T-helper 2 cell (primary cell): ENCODE results near the gene NTM.

Experiments used
- DNase-seq, 5 experiments: peaks; one replicate each; pipeline versions ENCODE4 v3.0.0 to v3.0.0-alpha.2; 2012 to 2022

Gene NTM

GRCh38 chr11:131942878-131943277 lies 572.5 kb downstream of the NTM start:
- DNase-seq: no peak

DNA sequence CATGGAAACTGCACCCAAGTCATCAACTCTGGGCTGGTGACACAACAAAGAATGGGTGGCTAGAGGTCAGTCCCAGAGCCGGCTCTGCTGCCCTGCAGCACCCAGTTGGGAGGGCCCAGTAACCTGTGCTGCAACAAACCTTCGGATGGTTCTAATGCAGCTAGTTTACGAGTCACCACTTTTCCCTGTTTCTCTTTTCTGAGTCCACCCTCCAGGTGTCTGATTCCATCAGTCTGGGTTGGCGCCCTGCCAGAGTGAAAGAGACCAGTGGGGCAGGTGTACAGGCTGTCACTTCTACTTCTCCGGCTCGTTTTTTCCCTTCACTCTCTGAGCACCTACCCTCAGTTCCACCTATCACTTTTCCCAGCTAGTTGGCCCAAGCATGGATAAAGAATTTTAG lies 572.9 kb downstream of the NTM start:
- no peak for DNase-seq

GRCh38 chr11:131944736-131945135 lies 574.3 kb downstream of the NTM start:
- no peak for DNase-seq

DNA sequence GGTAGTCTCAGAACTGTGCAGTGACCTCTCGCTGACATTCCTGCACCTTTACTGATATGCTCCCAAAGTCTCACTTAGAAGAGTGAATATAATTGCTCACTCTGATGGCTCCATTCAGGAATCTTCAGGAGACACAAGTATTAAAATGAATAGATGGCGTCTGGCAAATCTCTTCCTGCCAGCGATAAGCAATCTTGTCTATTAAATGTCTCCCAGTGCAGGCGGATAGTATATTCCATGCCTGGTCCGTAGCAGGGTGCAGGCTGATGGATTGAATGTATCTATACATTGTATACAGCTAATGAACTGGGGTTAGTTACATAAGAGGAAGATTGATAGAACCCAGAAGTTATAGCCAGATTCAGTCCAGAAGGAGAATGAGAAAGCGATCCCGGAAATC lies 575.3 kb downstream of the NTM start:
- no peak for DNase-seq

DNA sequence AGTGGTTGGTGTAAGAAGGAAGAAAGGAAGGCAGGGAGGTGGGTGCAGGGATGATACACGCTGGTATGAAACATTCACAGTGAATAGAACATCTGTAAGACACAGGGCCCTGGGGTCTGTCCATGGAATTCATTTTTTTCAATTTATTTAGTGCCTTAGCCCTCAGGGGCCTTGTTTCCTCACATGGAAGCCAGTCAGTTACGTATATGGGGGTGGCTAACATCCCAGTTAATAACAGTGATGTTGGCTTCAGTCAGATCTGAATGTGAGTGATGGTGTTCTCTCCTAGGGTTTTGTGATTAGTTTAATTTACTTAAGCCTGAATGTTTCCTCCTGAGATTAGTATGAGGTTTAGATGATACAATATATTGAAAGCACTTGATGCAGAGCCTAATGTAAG lies 577.1 kb downstream of the NTM start:
- DNase-seq: no peak

DNA sequence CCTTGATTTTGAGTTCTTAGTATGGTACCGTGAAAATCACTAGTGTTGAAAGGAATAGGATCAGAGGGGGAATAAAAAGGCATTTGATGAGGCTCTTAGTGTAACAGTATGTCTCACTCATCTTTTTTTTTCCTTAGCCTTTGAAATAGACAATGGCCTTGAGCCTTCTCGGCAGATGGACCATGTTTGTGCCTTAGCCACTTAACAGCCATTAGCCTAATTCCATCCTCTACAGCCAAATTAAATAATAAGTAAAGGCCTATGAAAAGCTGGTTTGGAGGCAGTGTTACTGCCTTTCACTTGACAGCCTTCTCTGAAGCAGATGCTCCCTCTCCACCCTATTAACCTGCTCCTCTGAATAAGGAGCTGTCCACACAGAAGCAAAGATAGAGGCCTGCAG lies 580.7 kb downstream of the NTM start:
- DNase-seq: no peak

- no peak for DNase-seq
Observed at GRCh38 chr11:131954146-131954545, 583.7 kb downstream of the NTM start.

DNA sequence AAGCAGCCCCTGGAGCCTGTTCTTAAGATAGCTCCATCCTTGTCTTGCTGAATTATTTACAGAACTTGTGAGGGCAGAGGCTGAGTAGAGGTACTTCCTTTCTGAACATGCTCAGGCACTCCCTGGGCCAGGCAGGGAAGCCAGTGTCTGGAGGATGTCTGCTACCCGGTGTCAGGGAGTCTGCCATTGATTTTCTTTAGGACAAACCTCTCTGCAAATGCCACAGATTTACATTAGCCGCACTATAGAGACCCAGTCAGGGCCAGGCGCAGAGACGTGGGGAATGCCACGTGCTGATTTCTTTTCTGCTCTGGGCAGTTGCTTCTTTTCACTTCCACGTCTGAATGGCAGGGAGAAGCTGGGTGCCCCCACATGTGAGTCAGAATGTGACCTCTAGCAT lies 585.5 kb downstream of the NTM start:
- DNase-seq: no peak

GRCh38 chr11:131957201-131957600 lies 586.8 kb downstream of the NTM start:
- DNase-seq: no peak

DNA sequence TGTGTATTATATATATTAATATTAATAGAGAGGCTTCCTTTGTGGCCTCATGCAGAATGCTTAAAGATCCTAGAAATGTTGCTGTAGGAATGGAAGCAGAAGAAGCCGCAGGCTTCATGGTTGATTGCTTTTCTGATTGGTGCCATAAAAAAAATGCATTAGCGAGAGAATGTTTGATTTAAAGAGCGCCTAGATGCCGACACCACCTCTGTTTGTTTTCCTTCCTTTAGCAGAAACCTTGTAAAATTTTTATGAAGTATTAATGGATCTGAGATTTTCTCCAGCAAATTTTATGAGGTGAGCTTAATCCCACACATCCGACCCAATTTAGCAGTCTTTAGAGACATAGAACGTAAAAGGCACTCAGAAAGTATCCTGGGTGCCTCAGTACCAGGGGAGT lies 587.5 kb downstream of the NTM start:
- no peak for DNase-seq

- no peak for DNase-seq
Observed at GRCh38 chr11:131962818-131963217, 592.4 kb downstream of the NTM start.

DNA sequence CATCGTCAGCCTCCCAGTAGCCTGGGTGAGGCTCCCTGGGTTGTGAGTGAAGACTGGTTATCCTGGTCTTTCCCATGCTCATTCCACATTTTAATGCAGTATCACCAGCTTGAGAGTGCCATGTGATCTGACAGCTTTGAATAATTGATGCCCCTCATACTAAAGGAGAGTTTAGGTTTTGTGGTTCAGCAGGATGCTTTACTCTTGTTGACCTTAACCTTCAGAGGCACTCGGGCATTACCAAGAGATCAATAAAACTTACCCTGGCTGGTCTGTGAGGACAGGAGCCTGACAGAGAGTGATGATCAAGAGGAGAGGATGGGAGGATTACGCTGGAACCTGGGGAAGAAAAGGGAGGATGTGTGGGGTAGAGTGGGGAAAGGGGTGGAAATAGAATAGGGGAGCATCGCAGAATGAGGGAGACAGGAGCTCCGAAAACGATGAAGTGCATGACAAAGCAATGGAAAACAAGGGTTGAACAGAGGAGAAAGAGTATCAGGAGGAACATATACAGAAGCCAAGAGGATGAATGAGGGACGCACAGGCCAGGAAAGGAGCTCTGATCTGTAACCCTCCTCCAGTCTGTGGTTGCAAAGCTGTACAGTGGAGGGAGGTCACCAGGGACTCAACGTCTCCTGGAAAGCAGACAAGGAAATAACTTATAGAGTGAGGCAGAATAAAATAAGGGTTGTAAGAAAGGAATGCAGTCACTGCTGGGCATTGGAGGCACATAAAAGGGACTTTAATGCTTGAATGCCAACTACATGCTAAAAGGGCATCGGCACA lies 594.5 kb downstream of the NTM start:
- no peak for DNase-seq

- DNase-seq: no peak
Observed at GRCh38 chr11:131965504-131965903, 595.1 kb downstream of the NTM start.

GRCh38 chr11:131966667-131967066 lies 596.3 kb downstream of the NTM start:
- DNase-seq: no peak

- DNase-seq: no peak
Observed at GRCh38 chr11:131969261-131969660, 598.8 kb downstream of the NTM start.

GRCh38 chr11:131973061-131973460 lies 602.6 kb downstream of the NTM start:
- DNase-seq: no peak

GRCh38 chr11:131975619-131976018 lies 605.2 kb downstream of the NTM start:
- DNase-seq: no peak

- DNase-seq: no peak
Observed at GRCh38 chr11:131976021-131976420, 605.6 kb downstream of the NTM start.

DNA sequence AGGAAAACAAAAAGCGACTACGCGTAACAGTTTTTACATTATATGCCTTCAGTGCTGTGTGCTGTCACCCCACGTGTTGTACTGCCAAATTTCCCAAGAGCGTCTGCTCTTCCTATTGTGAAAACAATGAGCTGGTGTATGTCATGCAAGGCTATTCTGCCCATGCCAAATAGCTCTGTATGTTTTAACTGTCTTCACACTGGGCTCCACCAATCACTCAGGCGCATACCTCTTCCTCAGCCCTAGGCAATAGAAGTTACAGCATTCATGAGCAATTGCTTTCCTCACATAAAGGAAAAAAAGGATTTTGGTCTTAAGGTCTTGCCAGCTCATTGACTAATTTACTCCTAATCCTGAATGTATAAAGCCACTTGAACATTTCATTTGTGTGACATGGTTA lies 606.8 kb downstream of the NTM start:
- DNase-seq: no peak

- DNase-seq: no peak
Observed at GRCh38 chr11:131977854-131978253, 607.4 kb downstream of the NTM start.

GRCh38 chr11:131978351-131978750 lies 607.9 kb downstream of the NTM start:
- no peak for DNase-seq

DNA sequence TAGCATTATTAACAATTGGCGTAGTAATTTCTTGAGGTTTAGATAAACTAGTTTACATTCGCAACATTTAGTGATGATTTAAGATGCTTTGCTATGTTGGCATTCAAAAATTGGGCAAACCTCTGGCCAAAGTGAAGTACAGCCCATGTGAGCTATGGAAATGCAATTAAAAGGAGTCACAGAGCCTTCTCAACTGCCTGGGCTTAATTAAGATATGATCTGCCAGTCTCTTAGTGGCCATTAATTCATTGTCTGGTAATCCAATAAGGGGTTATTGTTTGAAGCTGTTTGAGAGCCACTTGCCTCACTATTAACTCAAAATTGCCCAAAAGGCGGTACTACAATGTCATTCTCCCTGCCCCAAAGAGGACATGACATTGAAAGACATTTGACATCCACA lies 608.9 kb downstream of the NTM start:
- no peak for DNase-seq

- no peak for DNase-seq
Observed at GRCh38 chr11:131980199-131980598, 609.8 kb downstream of the NTM start.

- no peak for DNase-seq
Observed at GRCh38 chr11:131980888-131981668, 610.7 kb downstream of the NTM start.
